Mucosa of gallbladder (tissue), 1 donor: ENCODE data around the gene CHTF8. TPM values are rescaled to one million over a fixed set of nuclear protein-coding genes. Genes with fewer than 3 reads are reported as not detected.
"Not testable (repeated sequence)": the region's sequence is repeated elsewhere in the genome, so short reads cannot be mapped to it uniquely, and the experiment has no call there.

ENCODE experiments used
- DNase-seq: peaks from one replicate; pipeline ENCODE4 v3.0.0-alpha.2; 2020; ENCODE audit warnings: low spot score
- total RNA-seq: library from RNA; stranded (reverse); gene quantifications from one replicate; pipeline ENCODE4 v1.2.1, GENCODE V29; 2021
- donor health status: DM: no; HTN: no; CAD: no.

Gene CHTF8
- total RNA-seq, 1 donor from 2014 or later: 98.0 TPM

- DNase-seq: not testable (repeated sequence)
Observed at GRCh38 chr16:69139464-69139863, 7.1 kb upstream of the CHTF8 start.

- no peak for DNase-seq
Observed at GRCh38 chr16:69138608-69139007, 6.2 kb upstream of the CHTF8 start.

- DNase-seq: no peak
Observed at GRCh38 chr16:69133373-69133954, 1.1 kb upstream of the CHTF8 start.

- peak; percentile 48 for DNase-seq
Observed at GRCh38 chr16:69131839-69132423, 457 bp downstream of the CHTF8 start.

GRCh38 chr16:69131167-69131838 is 1.1 kb downstream of the CHTF8 start:
- DNase-seq: no peak

- no peak for DNase-seq
Observed at GRCh38 chr16:69130461-69130860, 1.9 kb downstream of the CHTF8 start.

GRCh38 chr16:69127966-69128510 is 4.3 kb downstream of the CHTF8 start:
- DNase-seq: no peak

- DNase-seq: not testable (repeated sequence)
Observed at GRCh38 chr16:69126801-69127200, 5.6 kb downstream of the CHTF8 start.

- DNase-seq: no peak
Observed at GRCh38 chr16:69126221-69126620, 6.2 kb downstream of the CHTF8 start.

- DNase-seq: not testable (repeated sequence)
Observed at GRCh38 chr16:69124961-69125360, 7.4 kb downstream of the CHTF8 start.

GRCh38 chr16:69124406-69124805 is 8.0 kb downstream of the CHTF8 start:
- not testable (repeated sequence) for DNase-seq

- peak; percentile 54 for DNase-seq
Observed at GRCh38 chr16:69123910-69124309, 8.5 kb downstream of the CHTF8 start.

GRCh38 chr16:69120096-69120664 is 12.2 kb downstream of the CHTF8 start:
- no peak for DNase-seq

GRCh38 chr16:69119536-69119935 is 12.9 kb downstream of the CHTF8 start:
- DNase-seq: no peak

GRCh38 chr16:69118994-69119393 is 13.4 kb downstream of the CHTF8 start:
- no peak for DNase-seq

- DNase-seq: no peak
Observed at GRCh38 chr16:69118468-69118867, 13.9 kb downstream of the CHTF8 start.

- no peak for DNase-seq
Observed at GRCh38 chr16:69116906-69117305, 15.5 kb downstream of the CHTF8 start.

- DNase-seq: no peak
Observed at GRCh38 chr16:69116256-69116875, 16.0 kb downstream of the CHTF8 start.

- no peak for DNase-seq
Observed at GRCh38 chr16:69115837-69116236, 16.6 kb downstream of the CHTF8 start.

- DNase-seq: no peak
Observed at GRCh38 chr16:69115361-69115760, 17.0 kb downstream of the CHTF8 start.

- DNase-seq: no peak
Observed at GRCh38 chr16:69114976-69115355, 17.4 kb downstream of the CHTF8 start.

GRCh38 chr16:69114346-69114975 is 17.9 kb downstream of the CHTF8 start:
- no peak for DNase-seq
